Measurements from ENCODE around the gene SLC35F3. TPM values are rescaled to one million over a fixed set of nuclear protein-coding genes. Genes with fewer than 3 reads are reported as not detected.
"Not testable (repeated sequence)": the region's sequence is repeated elsewhere in the genome, so short reads cannot be mapped to it uniquely, and the experiment has no call there.

SLC35F3 gene
- total RNA-seq, 2 experiments from 2014 or later: not detected

- Histone ChIP-seq H3K4me1 (ENCODE audit: insufficient read depth, low read length, poor library complexity, severe bottlenecking) (no peaks in the 10 kb centered on the region), H3K4me3 (ENCODE audit: low read depth, low read length, poor library complexity, severe bottlenecking) (no peak overlapping the region), H3K27ac (ENCODE audit: low read depth, low read length, poor library complexity, severe bottlenecking) (no peak overlapping the region), H4K20me1 (ENCODE audit: insufficient read depth, low read length) (no peaks in the 10 kb centered on the region), H3K79me2 (ENCODE audit: insufficient read depth, low read depth, low read length) (no peaks in the 10 kb centered on the region), H3K36me3 (ENCODE audit: insufficient read depth, low read length) (no peaks in the 10 kb centered on the region), H2AFZ (ENCODE audit: low read length) (no peak overlapping the region), H3K4me2 (ENCODE audit: low read length) (no peak overlapping the region), H3K9me3 (ENCODE audit: low read length) (no peaks in the 10 kb centered on the region), H3K9me2 (ENCODE audit: insufficient read depth, low read length) (no peaks in the 10 kb centered on the region)
- ChIA-PET CTCF (ENCODE audit: unreplicated experiment) (no interaction called here), POLR2A (no interaction called here)
- no peak for DNase-seq (ENCODE audit: low spot score)
- intact Hi-C loops (cut with micrococcal nuclease; ENCODE audit: unreplicated experiment): no loop called here
- TF ChIP-seq EZH2phosphoT487 (IDR thresholded peaks at IDR 0.05; ENCODE audit: borderline replicate concordance, low read depth, low read length): no peak
- BruUV-seq (replicated peaks): no TSS peak
These were observed 342.2 kb downstream of the SLC35F3 start for GRCh38 chr1:234246638-234247116.

- H3K4me1 ChIP-seq (ENCODE audit: insufficient read depth, low read length, poor library complexity, severe bottlenecking); H3K79me2 ChIP-seq (ENCODE audit: insufficient read depth, low read depth, low read length); POLR2A ChIA-PET; intact Hi-C loops (cut with micrococcal nuclease; ENCODE audit: unreplicated experiment); H3K27ac ChIP-seq (ENCODE audit: low read depth, low read length, poor library complexity, severe bottlenecking); BruUV-seq (replicated peaks); H2AFZ ChIP-seq (ENCODE audit: low read length); H3K9me2 ChIP-seq (ENCODE audit: insufficient read depth, low read length); H3K4me3 ChIP-seq (ENCODE audit: low read depth, low read length, poor library complexity, severe bottlenecking); CTCF ChIA-PET (ENCODE audit: unreplicated experiment); DNase-seq (ENCODE audit: low spot score); H3K4me2 ChIP-seq (ENCODE audit: low read length); H4K20me1 ChIP-seq (ENCODE audit: insufficient read depth, low read length); H3K36me3 ChIP-seq (ENCODE audit: insufficient read depth, low read length); H3K9me3 ChIP-seq (ENCODE audit: low read length): not testable (repeated sequence)
These were observed 343.3 kb downstream of the SLC35F3 start for GRCh38 chr1:234247746-234248145.

GRCh38 chr1:234250747-234251146, 346.3 kb downstream of the SLC35F3 start:
- no peak overlapping the region for H2AFZ ChIP-seq (ENCODE audit: low read length)
- no peak overlapping the region for H3K4me3 ChIP-seq (ENCODE audit: low read depth, low read length, poor library complexity, severe bottlenecking)
- no peaks in the 10 kb centered on the region for H3K4me1 ChIP-seq (ENCODE audit: insufficient read depth, low read length, poor library complexity, severe bottlenecking)
- no peak for DNase-seq (ENCODE audit: low spot score)
- no peaks in the 10 kb centered on the region for H3K36me3 ChIP-seq (ENCODE audit: insufficient read depth, low read length)
- POLR2A ChIA-PET: interaction anchor here (0.9 kb wide), 1 partner anchor 9 kb away, joined by 3 read pairs; no protein-coding TSS in a partner anchor
- intact Hi-C loops (cut with micrococcal nuclease; ENCODE audit: unreplicated experiment): no loop called here
- H4K20me1 ChIP-seq (ENCODE audit: insufficient read depth, low read length): no peaks in the 10 kb centered on the region
- H3K79me2 ChIP-seq (ENCODE audit: insufficient read depth, low read depth, low read length): no peaks in the 10 kb centered on the region
- BruUV-seq (replicated peaks): no TSS peak
- no peaks in the 10 kb centered on the region for H3K9me2 ChIP-seq (ENCODE audit: insufficient read depth, low read length)
- CTCF ChIA-PET (ENCODE audit: unreplicated experiment): no interaction called here
- TF ChIP-seq CTCF (conservative IDR thresholded peaks at IDR 0.05; ENCODE audit: low read length) (no peak), EZH2phosphoT487 (IDR thresholded peaks at IDR 0.05; ENCODE audit: borderline replicate concordance, low read depth, low read length) (no peak)
- H3K9me3 ChIP-seq (ENCODE audit: low read length): no peaks in the 10 kb centered on the region
- no peak overlapping the region for H3K4me2 ChIP-seq (ENCODE audit: low read length)
- no peak overlapping the region for H3K27ac ChIP-seq (ENCODE audit: low read depth, low read length, poor library complexity, severe bottlenecking)

- no peaks in the 10 kb centered on the region for H3K9me3 ChIP-seq (ENCODE audit: low read length)
- H4K20me1 ChIP-seq (ENCODE audit: insufficient read depth, low read length): no peaks in the 10 kb centered on the region
- no peak overlapping the region for H3K4me2 ChIP-seq (ENCODE audit: low read length)
- no peaks in the 10 kb centered on the region for H3K36me3 ChIP-seq (ENCODE audit: insufficient read depth, low read length)
- no peak overlapping the region for H3K27ac ChIP-seq (ENCODE audit: low read depth, low read length, poor library complexity, severe bottlenecking)
- CTCF ChIA-PET (ENCODE audit: unreplicated experiment): no interaction called here
- BruUV-seq (replicated peaks): no TSS peak
- POLR2A ChIA-PET: interaction anchor here (0.7 kb wide), 1 partner anchor 1001 kb away, joined by 3 read pairs; no protein-coding TSS in a partner anchor
- H3K4me1 ChIP-seq (ENCODE audit: insufficient read depth, low read length, poor library complexity, severe bottlenecking): no peaks in the 10 kb centered on the region
- H3K9me2 ChIP-seq (ENCODE audit: insufficient read depth, low read length): no peaks in the 10 kb centered on the region
- intact Hi-C loops (cut with micrococcal nuclease; ENCODE audit: unreplicated experiment): no loop called here
- no peak overlapping the region for H3K4me3 ChIP-seq (ENCODE audit: low read depth, low read length, poor library complexity, severe bottlenecking)
- no peak overlapping the region for H2AFZ ChIP-seq (ENCODE audit: low read length)
- H3K79me2 ChIP-seq (ENCODE audit: insufficient read depth, low read depth, low read length): no peaks in the 10 kb centered on the region
- DNase-seq (ENCODE audit: low spot score): no peak
- TF ChIP-seq CTCF (conservative IDR thresholded peaks at IDR 0.05; ENCODE audit: low read length) (no peak), EZH2phosphoT487 (IDR thresholded peaks at IDR 0.05; ENCODE audit: borderline replicate concordance, low read depth, low read length) (no peak)
These were observed 349.3 kb downstream of the SLC35F3 start for GRCh38 chr1:234253732-234254131.
